Loucy (cell line): ENCODE results near the gene PIGU.

Experiments used
- H2AFZ ChIP-seq: fragments of 200-600 bp; sonication (generic); 2 replicates; pipeline ENCODE4 v1.6.0; 2016; ENCODE audit warnings: antibody characterized with exemption, mild to moderate bottlenecking, low read length, moderate library complexity
- H3F3A ChIP-seq: fragments of 200-600 bp; 2 replicates; pipeline ENCODE4 v1.6.0; 2016; ENCODE audit warnings: antibody characterized with exemption, low read depth, mild to moderate bottlenecking
- H3K27me3 ChIP-seq: fragments of 200-600 bp; sonication (generic); 2 replicates; pipeline ENCODE4 v1.6.1; 2014; ENCODE audit warnings: low read length, mild to moderate bottlenecking; ENCODE audit not compliant: insufficient read depth, poor library complexity, severe bottlenecking
- H3K36me3 ChIP-seq: fragments of 200-600 bp; sonication (generic); 2 replicates; pipeline ENCODE4 v1.6.1; 2016; ENCODE audit warnings: low read length; ENCODE audit not compliant: insufficient read depth
- H3K4me1 ChIP-seq: fragments of 200-600 bp; sonication (generic); 2 replicates; pipeline ENCODE4 v1.5.1; 2014; ENCODE audit warnings: low read length, mild to moderate bottlenecking; ENCODE audit not compliant: insufficient read depth, poor library complexity, severe bottlenecking
- H3K4me2 ChIP-seq: fragments of 200-600 bp; sonication (generic); 2 replicates; pipeline ENCODE4 v1.6.0; 2014; ENCODE audit warnings: antibody characterized with exemption, low read length, low read depth, mild to moderate bottlenecking; ENCODE audit not compliant: poor library complexity, severe bottlenecking
- H3K4me3 ChIP-seq: fragments of 200-600 bp; sonication (generic); 2 replicates; pipeline ENCODE4 v1.5.1; 2014; ENCODE audit warnings: low read length, mild to moderate bottlenecking, mixed read lengths; ENCODE audit not compliant: poor library complexity, severe bottlenecking
- H3K79me2 ChIP-seq: fragments of 200-600 bp; sonication (generic); 2 replicates; pipeline ENCODE4 v1.6.1; 2014; ENCODE audit warnings: low read length; ENCODE audit not compliant: insufficient read depth
- H3K9ac ChIP-seq: fragments of 200-600 bp; sonication (generic); 2 replicates; pipeline ENCODE4 v1.6.0; 2014; ENCODE audit warnings: mild to moderate bottlenecking, low read depth, low read length, moderate library complexity; ENCODE audit not compliant: poor library complexity, severe bottlenecking
- H3K9me2 ChIP-seq: fragments of 200-600 bp; sonication (generic); replicated peaks from 2 replicates; pipeline ENCODE4 v1.6.1; 2016; ENCODE audit warnings: low read depth, low read length, mixed read lengths
- H3K9me3 ChIP-seq: fragments of 200-600 bp; sonication (generic); 2 replicates; pipeline ENCODE4 v1.6.1; 2014; ENCODE audit warnings: mild to moderate bottlenecking, antibody characterized with exemption, low read length, low read depth; ENCODE audit not compliant: insufficient read depth
- H4K20me1 ChIP-seq: fragments of 200-600 bp; sonication (generic); 2 replicates; pipeline ENCODE4 v1.6.0; 2014; ENCODE audit warnings: antibody characterized with exemption, low read length, mild to moderate bottlenecking; ENCODE audit not compliant: insufficient read depth, poor library complexity, severe bottlenecking
- CTCF ChIP-seq: fragments of 200-600 bp; sonication (generic); conservative IDR thresholded peaks from 2 replicates; pipeline ENCODE4 v1.5.1; 2014; ENCODE audit warnings: mild to moderate bottlenecking, antibody characterized with exemption, low read length
- EZH2phosphoT487 ChIP-seq: fragments of 200-600 bp; IDR thresholded peaks from 2 replicates; pipeline ENCODE4 v1.6.1; 2018; ENCODE audit warnings: antibody characterized with exemption, mild to moderate bottlenecking, moderate library complexity, borderline replicate concordance

The PIGU gene

GRCh38 chr20:34651200-34651599 lies 25.7 kb downstream of the PIGU start:
- H3K4me2 ChIP-seq = no peak overlapping the region
- H3K36me3 ChIP-seq = peaks cover 4% of the 10 kb centered on the region; the same call in 1 of the 2 replicates
- H3K27me3 ChIP-seq = no peaks in the 10 kb centered on the region
- no peaks in the 10 kb centered on the region for H3F3A ChIP-seq
- TF ChIP-seq EZH2phosphoT487 = no peak
- no peak overlapping the region for H3K4me3 ChIP-seq
- H3K9me3 ChIP-seq = no peaks in the 10 kb centered on the region
- no peak overlapping the region for H3K9ac ChIP-seq
- H3K79me2 ChIP-seq = no peaks in the 10 kb centered on the region
- no peaks in the 10 kb centered on the region for H3K4me1 ChIP-seq
- no peaks in the 10 kb centered on the region for H4K20me1 ChIP-seq
- no peak overlapping the region for H2AFZ ChIP-seq
- no peaks in the 10 kb centered on the region for H3K9me2 ChIP-seq

- Histone ChIP-seq H3K4me3 (no peak overlapping the region), H3K27me3 (no peaks in the 10 kb centered on the region), H4K20me1 (no peaks in the 10 kb centered on the region), H3K36me3 (peaks cover 22% of the 10 kb centered on the region; the same call in 1 of the 2 replicates), H2AFZ (no peak overlapping the region), H3K9ac (no peak overlapping the region), H3K79me2 (no peaks in the 10 kb centered on the region), H3K9me3 (no peaks in the 10 kb centered on the region), H3F3A (no peaks in the 10 kb centered on the region), H3K4me1 (no peaks in the 10 kb centered on the region), H3K4me2 (no peak overlapping the region), H3K9me2 (no peaks in the 10 kb centered on the region)
- TF ChIP-seq EZH2phosphoT487 = no peak
- no peak for TF ChIP-seq CTCF
These were observed 29.2 kb downstream of the PIGU start for GRCh38 chr20:34647737-34648136.

GRCh38 chr20:34644951-34645350 lies 31.9 kb downstream of the PIGU start:
- Histone ChIP-seq H3K4me1 (no peaks in the 10 kb centered on the region), H3K9me2 (no peaks in the 10 kb centered on the region), H3K4me2 (no peak overlapping the region), H4K20me1 (no peaks in the 10 kb centered on the region), H3K9ac (no peak overlapping the region), H3K9me3 (no peaks in the 10 kb centered on the region), H3K27me3 (no peaks in the 10 kb centered on the region), H2AFZ (no peak overlapping the region), H3K4me3 (no peak overlapping the region), H3K36me3 (peaks cover 19% of the 10 kb centered on the region; the same call in 1 of the 2 replicates), H3F3A (no peaks in the 10 kb centered on the region), H3K79me2 (no peaks in the 10 kb centered on the region)
- TF ChIP-seq EZH2phosphoT487 = no peak
- no peak for TF ChIP-seq CTCF

GRCh38 chr20:34644345-34644744 lies 32.5 kb downstream of the PIGU start:
- H3K79me2 ChIP-seq = no peaks in the 10 kb centered on the region
- H3K4me2 ChIP-seq = no peak overlapping the region
- no peak for TF ChIP-seq EZH2phosphoT487
- no peak for TF ChIP-seq CTCF
- no peaks in the 10 kb centered on the region for H3F3A ChIP-seq
- H3K4me3 ChIP-seq = no peak overlapping the region
- H3K4me1 ChIP-seq = no peaks in the 10 kb centered on the region
- H3K9ac ChIP-seq = no peak overlapping the region
- H2AFZ ChIP-seq = no peak overlapping the region
- H3K9me3 ChIP-seq = no peaks in the 10 kb centered on the region
- peaks cover 19% of the 10 kb centered on the region; the same call in 1 of the 2 replicates for H3K36me3 ChIP-seq
- H4K20me1 ChIP-seq = no peaks in the 10 kb centered on the region
- H3K9me2 ChIP-seq = no peaks in the 10 kb centered on the region
- no peaks in the 10 kb centered on the region for H3K27me3 ChIP-seq
